Stimulated activated CD4-positive, alpha-beta T cell treated with anti-CD3 and anti-CD28 coated beads, Interleukin-1b, Interleukin-23, amount 100 ng/mL, for 4 hours (primary cell): ENCODE results near the gene HSD11B1.
"Not testable (repeated sequence)": the region's sequence is repeated elsewhere in the genome, so short reads cannot be mapped to it uniquely, and the experiment has no call there.

Experiments
- DNase-seq, 2 donors: peaks; one replicate each; pipeline ENCODE4 v3.0.0-alpha.2; 2020; ENCODE audit warnings: low read depth in 2 of 2

HSD11B1 gene

DNA sequence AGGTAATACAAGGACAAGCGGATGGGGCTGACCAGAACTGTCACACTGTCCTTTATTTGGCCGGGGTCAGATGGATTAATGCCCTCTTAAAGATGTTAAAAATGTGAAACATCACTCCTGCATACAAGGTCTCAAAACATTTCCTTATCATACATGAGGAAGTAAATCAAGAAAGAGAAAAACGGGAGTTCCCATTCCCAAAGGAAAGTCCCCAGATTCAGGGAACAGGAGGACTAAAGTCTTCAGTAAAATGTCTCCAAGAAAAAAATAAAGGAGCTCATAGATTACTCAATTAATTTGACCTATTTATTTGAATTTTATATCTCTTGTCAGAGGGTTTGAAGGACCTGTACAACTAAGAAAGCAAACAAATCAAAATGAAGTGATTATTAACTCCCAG, 13.4 kb upstream of the HSD11B1 start:
- no peak for DNase-seq

DNA sequence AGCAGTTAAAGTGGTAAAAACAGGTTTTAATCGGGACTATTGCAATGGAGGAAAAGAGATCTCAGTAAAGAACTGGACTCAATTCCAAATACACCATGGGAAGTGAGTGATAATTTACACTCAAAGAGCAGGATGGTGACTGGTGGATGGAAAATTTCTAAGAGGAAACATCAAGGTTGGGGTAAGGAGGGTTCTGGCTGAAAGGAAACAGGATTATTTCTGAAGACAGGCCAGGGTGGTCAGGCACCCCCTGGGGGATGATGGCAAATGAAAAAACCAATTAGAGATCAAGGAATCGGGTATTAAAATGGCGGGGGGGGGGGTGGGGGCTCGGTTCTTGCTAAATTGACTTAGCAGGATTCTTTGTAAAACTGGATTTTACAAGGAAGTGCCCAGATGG, 12.3 kb upstream of the HSD11B1 start:
- DNase-seq, result no peak

DNA sequence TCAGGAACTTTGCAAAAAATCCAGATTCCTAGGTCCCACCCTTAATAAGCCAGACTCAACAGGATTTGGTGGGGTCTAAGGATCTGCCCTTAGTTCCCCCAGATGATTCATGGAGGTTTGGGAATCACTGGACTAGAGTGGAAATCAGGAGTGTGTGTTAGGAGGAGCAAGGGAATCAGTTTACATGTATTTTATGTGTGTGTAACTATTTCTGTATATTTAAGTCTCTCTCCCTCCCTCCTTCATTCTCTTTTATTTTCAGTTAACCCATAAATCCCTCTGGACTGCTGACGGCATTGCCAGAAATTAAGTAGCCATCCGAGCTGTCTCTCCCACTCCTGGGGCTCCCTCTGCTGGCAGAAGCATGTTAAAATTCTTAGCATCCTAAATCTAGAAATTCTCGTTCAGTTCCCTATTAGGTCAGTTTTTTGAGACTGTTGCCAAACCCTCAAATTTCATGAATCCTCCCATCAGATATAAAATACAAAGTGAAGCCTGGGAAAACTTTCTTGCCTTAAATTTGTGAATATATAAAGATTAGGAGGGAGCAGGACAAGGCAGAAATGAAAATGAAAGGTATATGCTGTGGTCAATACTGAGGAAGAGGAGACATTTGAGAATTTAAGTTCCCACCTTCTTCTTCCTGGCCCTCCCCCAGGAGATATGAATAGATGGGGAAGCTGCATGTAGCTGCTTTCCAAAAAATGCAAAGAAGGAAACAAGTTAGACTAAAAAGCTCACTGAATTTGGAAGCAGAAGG, 11.7 kb upstream of the HSD11B1 start:
- DNase-seq, result peak; percentile 60 to 66

DNA sequence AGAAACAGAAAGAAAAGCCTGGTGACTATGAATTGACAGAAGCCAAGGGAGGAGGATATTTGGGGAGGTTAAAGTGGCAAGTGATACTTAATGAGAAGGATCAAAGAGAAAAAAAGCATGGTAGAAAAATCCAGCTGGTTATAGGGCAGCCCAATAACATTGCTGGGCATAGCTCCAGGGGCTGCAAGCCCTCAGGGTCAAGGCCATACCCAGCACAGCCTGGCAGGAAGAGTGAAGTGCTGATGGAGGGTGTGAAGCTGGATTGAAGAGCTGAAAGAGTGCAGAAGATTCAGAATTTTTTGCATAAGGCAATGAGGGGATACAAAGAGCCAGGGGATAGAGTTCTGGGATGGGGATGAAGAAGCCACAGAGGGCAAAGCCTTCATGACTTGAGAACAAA, 8.0 kb upstream of the HSD11B1 start:
- no peak for DNase-seq

DNA sequence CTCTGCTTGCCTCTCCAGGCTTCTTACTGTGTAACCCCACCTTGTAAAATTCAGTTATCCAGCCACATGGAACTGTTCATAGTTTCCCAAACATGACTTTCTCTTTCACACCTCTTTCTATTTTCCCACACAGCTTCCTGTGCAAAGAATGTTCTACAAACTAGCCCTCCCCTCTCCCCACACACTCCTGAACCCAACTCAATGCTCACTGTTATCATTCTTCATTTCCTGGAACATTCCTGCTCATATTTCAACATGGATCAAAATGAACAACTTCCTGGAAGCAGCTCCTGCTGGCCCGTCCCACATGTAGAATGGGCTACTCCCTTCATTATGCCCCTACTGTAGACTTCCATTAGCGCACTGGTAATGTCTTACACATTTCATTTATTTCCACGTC, 7.5 kb upstream of the HSD11B1 start:
- no peak for DNase-seq

DNA sequence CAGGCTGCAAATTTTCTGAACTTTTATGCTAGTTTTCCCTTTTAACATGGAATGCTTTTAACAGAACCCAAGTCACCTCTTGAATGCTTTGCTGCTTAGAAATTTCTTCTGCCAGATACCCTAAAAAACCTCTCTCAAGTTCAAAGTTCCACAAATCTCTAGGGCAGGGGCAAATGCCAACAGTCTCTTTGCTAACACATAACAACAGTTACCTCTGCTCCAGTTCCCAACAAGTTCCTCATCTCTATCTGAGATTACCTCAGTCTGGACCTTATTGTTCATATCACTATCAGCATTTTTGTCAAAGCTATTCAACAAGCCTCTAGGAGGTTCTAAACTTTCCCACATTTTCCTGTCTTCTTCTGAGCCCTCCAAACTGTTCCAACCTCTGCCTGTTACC, 4.0 kb upstream of the HSD11B1 start:
- DNase-seq, result not testable (repeated sequence)

DNA sequence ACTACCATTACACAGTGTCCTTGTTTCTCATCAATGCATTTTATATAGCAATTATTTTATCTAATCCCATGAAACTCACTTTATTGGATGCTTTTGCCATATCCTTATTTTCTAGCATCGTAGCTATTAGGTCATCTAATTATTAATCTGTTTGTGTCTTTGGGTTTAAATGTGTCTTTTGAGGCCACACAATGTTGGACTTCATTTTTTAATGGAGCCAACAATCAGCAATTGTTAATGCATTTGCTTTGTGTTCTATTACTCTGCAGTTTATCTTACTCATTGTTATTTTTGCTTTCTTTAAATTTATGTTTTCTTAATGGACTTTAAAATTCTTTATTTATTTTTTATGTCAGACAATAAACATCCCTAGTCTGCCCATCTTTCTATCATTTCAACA, 1.8 kb upstream of the HSD11B1 start:
- DNase-seq, result no peak

DNA sequence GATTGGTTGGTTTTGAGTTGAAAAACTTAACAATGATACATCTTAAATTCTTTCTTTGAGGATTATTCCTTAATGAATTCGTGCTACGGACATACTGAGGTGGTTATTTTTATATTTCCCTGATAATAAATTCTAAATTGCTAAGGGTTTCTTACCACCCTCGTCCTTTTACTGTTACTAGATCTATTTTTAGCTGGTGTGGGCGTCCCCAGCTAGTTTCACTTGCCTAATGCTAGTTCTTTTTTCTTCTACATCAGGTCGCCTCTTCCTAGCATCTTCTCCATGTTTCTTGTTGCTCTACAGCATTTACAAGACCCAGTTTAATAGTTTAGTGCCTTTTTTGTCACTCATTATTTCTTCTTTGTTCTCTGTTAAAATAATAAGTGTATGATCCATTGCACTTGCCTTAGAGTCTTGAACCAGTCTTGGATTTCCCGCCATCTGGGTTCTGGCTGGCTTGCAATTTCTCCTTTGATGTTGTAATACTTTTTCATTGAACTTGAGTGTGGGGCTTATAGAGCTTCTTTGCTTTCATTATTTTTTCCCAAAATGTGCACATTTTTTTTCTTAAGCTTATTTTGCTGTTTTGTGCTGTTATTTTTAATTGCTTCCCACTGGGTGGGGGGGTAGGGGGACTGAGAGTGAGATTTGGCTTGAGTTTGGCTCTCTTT, 677 bp upstream of the HSD11B1 start:
- DNase-seq, result no peak

DNA sequence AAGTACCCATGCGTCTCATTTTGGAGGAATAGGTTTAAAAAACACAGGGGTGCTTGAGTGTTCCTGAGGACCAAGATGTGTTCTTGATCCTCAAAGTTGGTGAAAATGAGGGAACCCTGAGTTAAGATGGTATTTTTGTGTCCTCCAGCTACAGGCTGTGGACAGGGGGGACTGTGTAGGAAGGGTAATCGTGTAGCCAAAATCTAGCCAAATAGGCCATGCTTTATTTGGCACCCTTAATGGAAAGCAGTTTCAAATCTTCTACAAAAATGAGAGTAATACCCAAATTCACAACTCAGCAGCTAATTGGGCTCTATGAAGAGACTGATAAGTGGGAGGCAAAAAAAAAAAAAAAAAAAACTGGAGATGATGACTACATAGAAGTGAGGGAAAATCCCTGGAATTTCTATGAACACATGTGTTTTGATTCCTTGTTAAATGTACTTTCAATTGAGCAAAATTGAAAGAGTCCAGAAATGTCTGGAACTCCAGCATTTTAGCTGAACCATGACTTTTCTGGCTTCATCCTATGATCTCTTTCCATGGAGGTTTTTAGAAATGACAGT, 470 bp downstream of the HSD11B1 start:
- no peak for DNase-seq

DNA sequence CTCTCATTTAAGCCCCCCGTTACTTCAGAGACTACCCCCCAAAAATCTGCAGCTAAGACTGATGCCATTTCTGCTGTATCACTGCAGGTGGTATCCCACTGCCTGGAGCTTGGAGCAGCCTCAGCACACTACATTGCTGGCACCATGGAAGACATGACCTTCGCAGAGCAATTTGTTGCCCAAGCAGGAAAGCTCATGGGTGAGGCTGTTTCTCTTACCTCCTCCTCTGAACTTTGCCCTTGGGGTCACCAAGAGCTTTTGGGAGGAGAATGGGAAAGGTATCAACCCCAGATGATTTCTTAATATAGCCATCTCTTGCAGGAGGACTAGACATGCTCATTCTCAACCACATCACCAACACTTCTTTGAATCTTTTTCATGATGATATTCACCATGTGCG, 2.0 kb downstream of the HSD11B1 start:
- DNase-seq, result no peak

DNA sequence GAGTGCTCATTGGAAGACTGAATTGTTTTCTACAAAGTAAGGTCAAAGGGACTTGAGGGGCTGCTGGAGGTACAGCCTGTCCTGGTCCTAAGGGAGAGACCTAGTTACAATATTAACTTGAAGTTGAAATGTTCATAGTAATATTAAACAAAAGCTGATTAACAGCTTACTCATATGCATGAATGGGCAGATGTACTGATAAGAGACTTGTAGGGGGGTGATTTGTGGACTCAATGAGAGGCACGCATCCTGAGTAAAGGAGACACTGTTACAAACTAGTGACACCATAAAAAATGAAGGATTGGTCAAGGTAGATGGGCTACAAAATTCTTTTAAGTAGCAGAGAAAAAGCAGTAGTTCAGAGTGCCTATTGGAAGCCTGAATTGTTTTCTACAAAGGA, 2.7 kb downstream of the HSD11B1 start:
- DNase-seq, result no peak

DNA sequence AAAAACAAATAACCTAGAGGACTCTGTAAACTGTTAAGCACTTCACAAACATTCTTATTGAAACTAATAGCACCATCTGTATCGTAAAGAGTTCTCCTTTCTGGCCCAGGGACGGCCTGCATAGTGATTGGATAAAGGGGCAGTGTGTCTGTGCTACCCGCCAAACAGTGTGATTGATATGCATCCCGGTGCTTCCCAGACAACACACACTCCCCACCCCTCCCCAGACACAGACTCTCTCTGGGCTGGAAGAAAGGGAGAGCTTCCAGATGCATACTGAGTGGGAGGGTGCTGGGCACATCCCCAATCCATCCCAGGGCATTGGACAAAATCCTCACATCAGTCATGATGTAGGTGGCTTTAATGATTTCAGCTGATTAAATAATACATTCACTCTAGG, 3.7 kb downstream of the HSD11B1 start:
- no peak for DNase-seq

DNA sequence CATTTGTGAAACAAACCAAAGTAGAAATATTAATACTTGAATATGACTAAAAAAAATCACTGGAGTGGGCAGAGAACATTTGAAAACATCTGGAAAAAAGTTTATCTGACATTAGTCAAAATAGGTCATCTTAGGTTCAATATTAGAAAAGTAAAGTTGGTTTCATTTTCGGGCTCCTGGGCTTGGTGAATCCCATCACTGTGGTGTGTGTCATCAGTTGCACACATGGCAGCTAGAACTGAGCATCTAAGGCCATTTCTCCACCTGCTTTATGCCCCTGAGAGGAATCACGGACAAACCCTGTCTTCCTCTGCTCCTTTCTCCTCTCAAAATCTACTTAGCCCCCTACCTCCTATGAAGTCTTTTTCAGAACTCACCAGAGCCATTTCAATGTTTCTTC, 5.4 kb downstream of the HSD11B1 start:
- no peak for DNase-seq

DNA sequence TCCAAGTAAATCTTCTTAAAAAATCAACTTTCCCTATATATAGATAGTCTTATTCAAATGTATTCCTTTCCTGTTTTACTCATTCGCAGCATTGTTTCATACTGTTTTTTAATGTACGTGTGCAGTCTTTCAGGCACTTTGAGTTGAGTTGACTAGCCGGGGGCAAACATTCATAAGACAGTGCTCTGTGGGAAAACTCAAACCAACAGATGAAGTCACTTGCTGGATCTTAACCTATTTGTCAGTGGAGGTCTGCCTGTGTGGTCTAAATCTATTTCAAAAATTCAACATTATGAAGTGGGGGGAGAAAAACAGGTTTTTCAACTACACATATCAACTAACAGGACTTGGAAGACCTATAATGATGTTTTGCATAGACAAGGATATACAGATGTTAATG, 6.2 kb downstream of the HSD11B1 start:
- DNase-seq, result no peak

DNA sequence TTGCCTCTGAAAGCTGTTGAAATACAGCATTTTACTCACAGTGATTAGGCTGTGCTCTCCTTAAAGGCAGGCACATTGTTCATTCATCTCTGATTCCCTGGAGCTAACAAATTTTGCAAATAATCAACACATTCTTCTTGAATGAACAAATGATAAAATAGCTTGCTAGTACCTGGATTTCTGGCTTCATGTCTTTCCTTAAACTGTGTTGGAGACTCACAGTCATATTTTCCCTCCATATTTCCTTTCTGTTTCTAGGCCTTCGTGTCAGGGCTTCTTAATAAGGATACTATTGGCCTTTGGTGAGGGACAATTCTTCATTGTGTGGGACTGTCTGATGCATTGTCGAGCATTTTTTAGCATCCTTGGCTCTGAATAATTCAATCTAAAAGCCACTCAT, 9.7 kb downstream of the HSD11B1 start:
- no peak for DNase-seq

DNA sequence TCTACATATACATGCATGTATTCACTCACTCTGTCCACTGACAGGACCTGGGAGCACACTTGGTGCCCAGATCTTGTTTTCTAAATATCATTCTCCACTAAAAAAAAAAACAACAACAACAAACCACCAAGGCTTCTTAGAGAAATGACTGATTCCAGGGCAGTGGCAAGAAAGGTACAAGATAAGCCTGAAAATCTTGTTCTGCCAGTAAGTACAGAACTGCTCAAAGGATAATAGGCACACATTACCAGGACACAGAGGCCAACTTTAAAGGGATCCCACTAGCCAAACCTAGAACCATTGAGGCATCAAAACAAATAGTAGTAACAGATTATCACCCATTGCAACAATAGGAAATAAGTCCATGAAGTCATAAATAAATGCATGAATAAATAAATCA, 10.7 kb downstream of the HSD11B1 start:
- DNase-seq, result no peak

DNA sequence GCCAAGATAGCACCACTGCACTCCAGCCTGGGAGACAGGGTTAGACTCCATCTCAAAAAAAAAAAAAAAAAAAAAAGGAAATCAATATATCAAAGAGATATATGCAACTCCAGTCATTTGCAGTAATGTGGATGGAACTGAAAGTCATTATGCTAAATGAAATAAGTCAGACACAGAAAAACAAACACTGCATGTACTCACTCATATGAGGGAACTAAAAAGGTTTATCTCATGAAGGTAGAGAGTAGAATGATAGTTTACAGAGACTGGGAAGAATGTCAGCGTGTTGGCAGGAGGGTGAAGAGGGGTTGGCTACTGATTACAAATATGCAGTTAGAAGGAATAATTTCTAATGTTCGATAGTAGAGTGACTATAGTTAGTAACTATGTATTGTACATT, 13.2 kb downstream of the HSD11B1 start:
- no peak for DNase-seq

DNA sequence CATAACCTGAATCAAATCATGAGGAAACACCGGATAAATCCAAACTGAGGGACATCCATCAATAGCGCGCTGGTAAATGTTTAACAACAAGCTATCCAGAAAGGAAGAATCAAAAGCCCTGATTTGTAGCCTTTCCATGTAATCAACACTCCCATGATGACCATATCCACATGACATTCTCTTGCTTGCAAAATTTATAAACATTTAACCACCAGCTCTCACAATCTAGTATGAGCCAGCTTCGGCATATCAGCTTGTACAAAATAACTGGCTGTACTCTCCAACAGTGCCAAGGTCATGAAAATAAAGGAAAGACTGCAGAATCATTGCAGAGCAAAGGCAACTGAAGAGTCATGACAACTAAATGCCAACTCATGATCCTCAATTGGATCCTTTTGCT, 15.7 kb downstream of the HSD11B1 start:
- DNase-seq, result no peak

DNA sequence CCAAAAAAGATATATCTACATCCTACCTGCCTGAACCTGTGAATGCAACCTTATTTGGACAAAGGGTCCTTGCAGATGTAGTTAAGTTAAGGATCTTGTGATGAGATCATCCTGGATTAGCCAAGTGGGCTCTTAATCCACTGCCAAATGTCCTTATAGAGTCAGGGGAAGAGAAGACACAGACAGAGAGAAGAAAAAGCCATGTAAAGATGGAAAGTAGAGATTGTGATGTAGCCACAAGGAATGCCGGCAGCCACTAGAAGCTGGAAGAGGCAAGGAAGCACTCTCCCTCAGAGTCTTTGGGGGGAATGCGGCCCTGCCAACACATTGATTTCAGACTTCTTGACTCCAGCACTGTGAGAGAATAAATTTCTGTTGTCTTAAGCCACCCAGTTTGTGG, 16.2 kb downstream of the HSD11B1 start:
- no peak for DNase-seq

DNA sequence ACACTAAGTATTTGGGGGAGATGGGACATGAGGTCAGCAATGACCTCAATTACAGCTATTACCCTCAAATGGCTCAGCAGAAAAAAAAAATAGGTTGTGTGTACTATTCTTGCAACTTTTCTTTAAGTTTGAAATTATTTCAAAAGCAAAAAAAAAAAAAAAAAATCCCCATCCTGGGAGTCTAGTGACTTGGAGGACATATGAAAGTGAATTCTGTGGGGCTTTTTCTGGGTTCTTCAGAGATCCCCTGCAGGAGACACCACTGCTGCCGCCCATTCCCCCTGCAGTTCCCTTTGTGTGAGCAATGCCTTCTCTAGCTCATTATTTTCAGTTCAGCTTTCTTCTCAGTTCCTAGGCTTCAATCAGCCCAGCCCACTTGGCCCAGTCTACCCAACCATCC, 16.7 kb downstream of the HSD11B1 start:
- no peak for DNase-seq

DNA sequence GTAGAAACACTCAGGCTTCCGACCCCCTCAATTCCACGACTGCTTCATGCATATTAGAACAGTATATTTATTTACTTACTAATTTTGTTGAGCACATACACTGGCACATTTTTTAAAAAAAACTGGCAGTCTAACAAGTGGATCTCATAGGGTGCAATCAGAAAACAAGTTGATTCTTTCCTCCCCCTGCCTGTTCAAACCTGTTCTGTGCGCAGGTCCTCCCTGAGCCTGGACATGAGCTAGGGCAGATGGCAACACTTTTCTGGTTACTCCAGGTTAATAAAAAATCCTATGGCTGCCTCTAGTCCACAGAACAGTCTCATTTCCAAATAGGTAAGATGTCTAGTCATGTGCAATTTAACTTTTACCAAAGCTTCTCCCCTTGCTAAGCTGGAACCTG, 18.6 kb downstream of the HSD11B1 start:
- no peak for DNase-seq

DNA sequence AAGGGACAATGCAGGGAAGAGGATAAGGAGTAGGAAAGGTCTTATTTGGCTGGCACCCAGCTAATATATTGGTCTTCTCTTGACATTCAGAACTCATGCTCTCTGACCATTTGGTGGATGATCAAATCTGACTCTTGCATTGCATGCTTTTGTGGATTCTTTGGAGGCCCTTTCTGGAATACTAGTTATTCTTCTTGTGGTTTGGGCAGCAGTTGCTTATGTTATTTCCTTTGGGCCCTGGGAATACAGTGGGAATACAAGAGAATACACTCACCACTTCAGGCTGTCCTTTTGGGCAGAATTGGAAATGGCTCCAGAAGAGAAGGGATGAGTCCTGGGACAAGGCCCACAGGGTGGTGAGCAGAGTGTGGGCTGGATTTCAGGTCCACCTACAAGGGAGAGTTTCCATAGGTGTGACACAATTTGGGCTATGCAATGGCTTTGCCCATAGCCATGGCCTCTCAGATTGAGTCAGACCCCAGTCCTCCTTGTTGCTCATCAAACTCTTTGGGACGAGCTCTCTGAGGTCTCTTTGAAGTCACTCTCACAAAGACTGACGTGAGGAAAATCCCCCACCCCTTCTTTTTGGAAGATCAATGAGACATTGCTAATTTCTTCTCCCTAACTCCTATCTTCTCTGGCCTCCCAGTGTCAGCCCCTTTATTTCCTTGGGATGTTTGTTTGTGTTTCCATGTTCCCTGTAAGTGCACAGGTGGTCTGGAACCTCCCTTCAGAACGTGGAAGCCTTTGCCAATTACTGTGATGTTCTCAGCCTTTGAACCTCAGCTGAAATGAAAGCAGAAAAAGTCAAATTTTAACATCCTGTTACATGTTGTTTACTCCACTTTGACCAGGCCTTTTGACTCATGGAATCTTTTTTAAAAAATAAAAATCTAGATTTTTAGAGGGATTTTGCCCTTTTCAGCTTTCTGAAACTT, 19.4 kb downstream of the HSD11B1 start:
- DNase-seq, result peak; percentile 2 to 11
